NCI-H2196 treated with DMSO at 0.1 percent for 48 hours (cell line): Measurements from ENCODE around the gene TSPAN18.
A peak's percentile ranks its signal among the peaks of the same experiment; 100 is the strongest.

Experiments used
- DNase-seq: peaks from one replicate; lab custom pipeline; 2025; ENCODE audit not compliant: unreplicated experiment; lab: John Stamatoyannopoulos, UW

TSPAN18 gene

GRCh38 chr11:44711113-44711786 lies 15.5 kb upstream of the TSPAN18 start:
- no peak for DNase-seq

- DNase-seq: no peak
These were observed 14.8 kb upstream of the TSPAN18 start for GRCh38 chr11:44711787-44712608.

GRCh38 chr11:44713022-44713421 lies 13.7 kb upstream of the TSPAN18 start:
- DNase-seq: no peak

- DNase-seq: no peak
These were observed 10.5 kb upstream of the TSPAN18 start for GRCh38 chr11:44716256-44716655.

GRCh38 chr11:44718057-44718456 lies 8.7 kb upstream of the TSPAN18 start:
- no peak for DNase-seq

GRCh38 chr11:44718612-44719390 lies 8.0 kb upstream of the TSPAN18 start:
- no peak for DNase-seq

- no peak for DNase-seq
These were observed 1.6 kb upstream of the TSPAN18 start for GRCh38 chr11:44725016-44725685.

- no peak for DNase-seq
These were observed 942 bp upstream of the TSPAN18 start for GRCh38 chr11:44725757-44726282.

GRCh38 chr11:44727114-44727372 lies 281 bp downstream of the TSPAN18 start:
- DNase-seq: no peak

- peak; percentile 43 for DNase-seq
These were observed 868 bp downstream of the TSPAN18 start for GRCh38 chr11:44727373-44728287.

- no peak for DNase-seq
These were observed 1.7 kb downstream of the TSPAN18 start for GRCh38 chr11:44728491-44728910.

- no peak for DNase-seq
These were observed 2.3 kb downstream of the TSPAN18 start for GRCh38 chr11:44729063-44729462.

- DNase-seq: no peak
These were observed 3.0 kb downstream of the TSPAN18 start for GRCh38 chr11:44729713-44730112.

- DNase-seq: no peak
These were observed 4.0 kb downstream of the TSPAN18 start for GRCh38 chr11:44730775-44731174.

- DNase-seq: no peak
These were observed 5.1 kb downstream of the TSPAN18 start for GRCh38 chr11:44731685-44732430.

- no peak for DNase-seq
These were observed 5.8 kb downstream of the TSPAN18 start for GRCh38 chr11:44732564-44732963.

GRCh38 chr11:44733877-44734276 lies 7.1 kb downstream of the TSPAN18 start:
- no peak for DNase-seq

GRCh38 chr11:44734843-44735381 lies 8.2 kb downstream of the TSPAN18 start:
- DNase-seq: no peak

- DNase-seq: no peak
These were observed 10.0 kb downstream of the TSPAN18 start for GRCh38 chr11:44736791-44737190.
